DMS53 (cell line): ENCODE data around the gene SGCD.
A peak's percentile ranks its signal among the peaks of the same experiment; 100 is the strongest.

Source experiments
- DNase-seq: peaks from one replicate; lab custom pipeline; 2025; lab: John Stamatoyannopoulos, UW

The SGCD gene

GRCh38 chr5:156361436-156362109, 34.6 kb downstream of the SGCD start:
- no peak for DNase-seq

- DNase-seq, result no peak
These were observed 36.9 kb downstream of the SGCD start for GRCh38 chr5:156363861-156364260.

- no peak for DNase-seq
These were observed 39.6 kb downstream of the SGCD start for GRCh38 chr5:156366521-156366920.

- DNase-seq, result no peak
These were observed 40.6 kb downstream of the SGCD start for GRCh38 chr5:156367597-156367996.

GRCh38 chr5:156375895-156376495, 49.0 kb downstream of the SGCD start:
- no peak for DNase-seq

GRCh38 chr5:156376751-156377150, 49.8 kb downstream of the SGCD start:
- DNase-seq, result no peak

GRCh38 chr5:156378159-156378558, 51.2 kb downstream of the SGCD start:
- no peak for DNase-seq

GRCh38 chr5:156379206-156379605, 52.2 kb downstream of the SGCD start:
- no peak for DNase-seq

GRCh38 chr5:156380848-156381247, 53.9 kb downstream of the SGCD start:
- no peak for DNase-seq

GRCh38 chr5:156383510-156384265, 56.7 kb downstream of the SGCD start:
- DNase-seq, result no peak

- no peak for DNase-seq
These were observed 58.5 kb downstream of the SGCD start for GRCh38 chr5:156385416-156385815.

GRCh38 chr5:156386976-156387375, 60.0 kb downstream of the SGCD start:
- no peak for DNase-seq

GRCh38 chr5:156387391-156387790, 60.4 kb downstream of the SGCD start:
- DNase-seq, result no peak

- DNase-seq, result no peak
These were observed 61.3 kb downstream of the SGCD start for GRCh38 chr5:156388233-156388632.

- DNase-seq, result no peak
These were observed 64.2 kb downstream of the SGCD start for GRCh38 chr5:156391139-156391538.

GRCh38 chr5:156393980-156394379, 67.0 kb downstream of the SGCD start:
- no peak for DNase-seq

- peak; percentile 14 for DNase-seq
These were observed 67.8 kb downstream of the SGCD start for GRCh38 chr5:156394642-156395305.

- no peak for DNase-seq
These were observed 68.3 kb downstream of the SGCD start for GRCh38 chr5:156395306-156395675.

GRCh38 chr5:156396063-156396829, 69.3 kb downstream of the SGCD start:
- no peak for DNase-seq

- no peak for DNase-seq
These were observed 69.8 kb downstream of the SGCD start for GRCh38 chr5:156396830-156397081.

- DNase-seq, result no peak
These were observed 72.4 kb downstream of the SGCD start for GRCh38 chr5:156399323-156399722.

- DNase-seq, result no peak
These were observed 73.4 kb downstream of the SGCD start for GRCh38 chr5:156400231-156400986.
